RCC 7860 (cell line): Measurements from ENCODE around the gene TBCD.
"Not testable (repeated sequence)": the region's sequence is repeated elsewhere in the genome, so short reads cannot be mapped to it uniquely, and the experiment has no call there.

ENCODE experiments used
- DNase-seq: peaks from one replicate; pipeline ENCODE4 v3.0.0-alpha.2; 2015; ENCODE audit warnings: low spot score
- FAIRE-seq: peaks from 2 replicates; lab custom pipeline; 2012; peaks lifted over from hg19 to GRCh38; lab: Jason Lieb, UNC

The TBCD gene

GRCh38 chr17:82948081-82948511 lies 196.2 kb downstream of the TBCD start:
- FAIRE-seq: no peak
- DNase-seq: no peak

- FAIRE-seq: no peak
Observed at GRCh38 chr17:82948957-82949356, 197.1 kb downstream of the TBCD start.

GRCh38 chr17:82949361-82949760 lies 197.5 kb downstream of the TBCD start:
- DNase-seq (no peak), FAIRE-seq (no peak)

More at GRCh38 chr17:82948957-82949356, 197.1 kb downstream of the TBCD start:
- DNase-seq: no peak

GRCh38 chr17:82949984-82950383 lies 198.1 kb downstream of the TBCD start:
- DNase-seq: no peak
- no peak for FAIRE-seq

DNA sequence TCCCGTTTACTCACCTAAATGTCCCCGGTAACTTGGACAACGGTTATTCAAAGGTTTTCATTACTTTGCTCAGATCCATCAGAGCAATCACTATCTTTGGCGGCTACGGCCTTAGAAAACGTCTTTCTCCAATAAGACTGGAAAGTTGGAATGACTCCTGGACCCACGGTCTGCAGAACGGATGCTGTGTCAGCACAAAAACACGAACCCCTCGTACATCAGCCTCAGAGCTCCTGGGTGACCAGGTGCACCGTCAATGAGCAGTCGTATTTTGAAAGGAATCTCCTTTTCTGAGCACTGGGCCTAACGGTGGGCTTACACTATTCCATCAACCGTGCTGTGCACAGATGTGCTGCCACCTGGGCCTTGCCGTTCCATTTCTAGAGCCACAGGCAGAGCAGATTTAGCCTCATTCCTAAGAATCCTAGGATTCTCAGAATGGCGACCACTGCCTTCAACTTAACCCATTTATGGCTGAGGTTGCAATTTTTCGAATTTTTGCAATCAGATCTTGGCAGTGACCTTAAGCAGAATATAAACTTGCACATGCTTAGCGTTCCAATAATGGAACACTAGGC lies 198.7 kb downstream of the TBCD start:
- DNase-seq (no peak), FAIRE-seq (no peak)

- DNase-seq: no peak
- no peak for FAIRE-seq
Observed at GRCh38 chr17:82952019-82952418, 200.2 kb downstream of the TBCD start.

DNA sequence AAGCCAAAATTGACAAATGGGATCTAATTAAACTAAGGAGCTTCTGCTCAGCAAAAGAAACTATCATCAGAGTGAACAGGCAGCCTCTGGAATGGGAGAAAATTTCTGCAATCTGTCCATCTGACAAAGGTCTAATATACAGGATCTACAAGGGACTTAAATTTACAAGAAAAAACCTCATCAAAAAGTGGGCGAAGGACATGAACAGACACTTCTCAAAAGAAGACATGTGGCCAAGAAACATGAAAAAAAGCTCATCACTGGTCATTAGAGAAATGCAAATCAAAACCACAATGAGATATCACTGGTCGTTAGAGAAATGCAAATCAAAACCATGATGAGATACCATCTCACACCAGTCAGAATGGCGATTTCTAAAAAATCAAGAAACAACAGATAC lies 203.2 kb downstream of the TBCD start:
- DNase-seq, FAIRE-seq: not testable (repeated sequence)

DNA sequence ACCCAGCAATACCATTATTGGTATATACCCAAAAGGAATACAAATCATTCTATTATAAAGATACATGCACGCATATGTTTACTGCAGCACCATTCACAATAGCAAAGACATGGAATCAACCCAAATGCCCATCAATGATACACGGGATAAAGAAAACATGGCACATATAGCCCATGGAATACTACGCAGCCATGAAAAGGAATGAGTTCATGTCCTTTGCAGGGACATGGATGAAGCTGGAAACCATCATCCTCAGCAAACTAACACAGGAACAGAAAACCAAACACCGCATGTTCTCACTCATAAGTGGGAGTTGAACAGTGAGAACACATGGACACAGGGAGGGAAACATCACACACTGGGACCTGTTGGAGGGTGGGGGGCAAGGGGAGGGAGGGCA lies 203.8 kb downstream of the TBCD start:
- FAIRE-seq, DNase-seq: not testable (repeated sequence)

DNA sequence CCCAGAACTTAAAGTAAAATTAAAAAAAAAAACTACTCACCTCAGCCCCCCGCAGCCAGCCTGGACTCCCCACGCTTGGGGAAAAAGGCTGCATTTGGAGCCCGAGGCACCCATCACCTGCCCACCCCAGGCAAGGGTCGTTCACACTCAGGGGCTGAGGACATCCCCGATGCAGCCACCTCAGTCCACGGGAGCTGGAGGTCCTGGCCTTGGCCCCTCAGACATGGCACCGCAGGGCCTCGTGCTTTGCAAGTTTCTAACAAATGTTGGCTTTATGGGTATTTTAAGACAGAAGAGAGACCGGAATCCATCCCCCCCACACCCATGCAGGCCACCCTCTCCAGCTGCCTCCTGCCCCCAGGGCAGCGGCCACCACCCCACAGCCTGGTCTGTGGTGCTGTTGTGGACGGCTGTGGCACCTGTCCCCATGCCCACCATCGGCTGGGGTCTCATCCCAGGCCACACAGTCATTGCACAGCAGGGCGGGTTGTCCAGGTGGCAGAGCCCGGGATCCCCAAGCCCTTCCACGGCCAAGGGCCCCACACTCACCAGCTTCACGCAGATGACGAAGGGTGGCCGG lies 204.4 kb downstream of the TBCD start:
- FAIRE-seq (no peak), DNase-seq (no peak)

GRCh38 chr17:82956726-82957468 lies 205.0 kb downstream of the TBCD start:
- FAIRE-seq (no peak), DNase-seq (no peak)

- DNase-seq (no peak), FAIRE-seq (no peak)
Observed at GRCh38 chr17:82957469-82957795, 205.6 kb downstream of the TBCD start.

- DNase-seq (no peak), FAIRE-seq (no peak)
Observed at GRCh38 chr17:82957961-82958561, 206.2 kb downstream of the TBCD start.

- no peak for FAIRE-seq
- DNase-seq: no peak
Observed at GRCh38 chr17:82959242-82959930, 207.5 kb downstream of the TBCD start.

DNA sequence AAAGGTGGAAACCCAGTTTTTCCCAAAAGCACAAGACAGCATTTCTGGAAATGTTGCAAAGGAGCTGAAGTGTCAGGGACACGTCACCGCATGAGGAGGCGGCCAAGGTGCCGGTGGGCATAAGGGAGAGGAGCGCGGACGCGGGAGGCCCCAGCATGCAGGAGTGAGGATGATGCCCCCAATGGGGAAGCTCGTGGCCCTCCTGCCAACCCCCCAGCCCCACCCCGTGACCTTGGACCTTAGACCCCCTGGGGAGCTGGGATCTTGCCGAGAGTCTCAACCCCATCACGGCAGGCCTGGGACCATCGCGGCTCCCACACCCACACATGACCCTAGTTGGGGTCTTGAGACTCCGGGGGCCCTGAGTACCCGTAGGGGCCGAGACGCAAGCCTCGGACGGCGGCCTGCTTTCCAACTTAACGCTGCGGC lies 208.1 kb downstream of the TBCD start:
- DNase-seq: no peak
- no peak for FAIRE-seq

DNA sequence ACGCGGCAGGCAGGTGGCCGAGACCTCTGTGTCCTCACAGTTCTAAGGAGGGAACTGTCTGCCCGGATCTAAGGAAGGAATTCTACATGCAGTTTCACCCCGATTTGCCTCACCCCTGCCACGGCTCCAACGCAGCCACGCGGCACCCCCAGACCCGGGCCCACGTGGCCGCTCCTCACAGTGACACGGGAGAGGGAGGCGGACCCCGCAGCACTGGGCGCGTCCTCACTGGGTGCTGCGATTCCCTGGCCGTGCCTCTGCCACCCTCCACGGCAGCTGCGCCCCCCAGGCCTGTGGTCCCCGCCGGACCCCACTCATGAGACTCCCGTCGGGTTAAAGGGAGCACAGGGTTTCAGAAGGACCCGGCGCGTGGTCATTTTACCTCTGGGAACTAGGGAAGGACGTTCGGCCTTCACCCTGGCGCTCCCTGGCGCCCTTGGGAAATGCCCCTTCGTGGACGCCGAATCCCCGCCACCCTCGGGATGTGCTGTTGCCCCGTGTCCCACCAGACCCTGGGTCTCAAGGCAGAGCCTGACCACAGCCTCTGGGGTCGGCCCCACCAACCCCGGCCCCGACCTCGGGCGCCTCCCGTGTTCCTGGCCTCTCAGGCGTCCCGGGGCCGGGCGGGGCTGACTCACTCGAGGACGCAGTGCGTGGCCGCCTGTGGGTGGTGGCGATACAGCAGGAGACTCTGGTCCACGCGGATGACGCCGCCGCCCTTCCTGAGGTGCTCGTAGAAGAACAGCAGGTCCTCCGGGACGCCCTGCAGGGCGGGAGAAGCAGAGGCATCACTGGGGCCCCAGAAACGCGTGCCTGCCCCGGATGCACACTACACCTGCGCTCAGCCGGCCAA lies 208.8 kb downstream of the TBCD start:
- DNase-seq: no peak
- no peak for FAIRE-seq

DNA sequence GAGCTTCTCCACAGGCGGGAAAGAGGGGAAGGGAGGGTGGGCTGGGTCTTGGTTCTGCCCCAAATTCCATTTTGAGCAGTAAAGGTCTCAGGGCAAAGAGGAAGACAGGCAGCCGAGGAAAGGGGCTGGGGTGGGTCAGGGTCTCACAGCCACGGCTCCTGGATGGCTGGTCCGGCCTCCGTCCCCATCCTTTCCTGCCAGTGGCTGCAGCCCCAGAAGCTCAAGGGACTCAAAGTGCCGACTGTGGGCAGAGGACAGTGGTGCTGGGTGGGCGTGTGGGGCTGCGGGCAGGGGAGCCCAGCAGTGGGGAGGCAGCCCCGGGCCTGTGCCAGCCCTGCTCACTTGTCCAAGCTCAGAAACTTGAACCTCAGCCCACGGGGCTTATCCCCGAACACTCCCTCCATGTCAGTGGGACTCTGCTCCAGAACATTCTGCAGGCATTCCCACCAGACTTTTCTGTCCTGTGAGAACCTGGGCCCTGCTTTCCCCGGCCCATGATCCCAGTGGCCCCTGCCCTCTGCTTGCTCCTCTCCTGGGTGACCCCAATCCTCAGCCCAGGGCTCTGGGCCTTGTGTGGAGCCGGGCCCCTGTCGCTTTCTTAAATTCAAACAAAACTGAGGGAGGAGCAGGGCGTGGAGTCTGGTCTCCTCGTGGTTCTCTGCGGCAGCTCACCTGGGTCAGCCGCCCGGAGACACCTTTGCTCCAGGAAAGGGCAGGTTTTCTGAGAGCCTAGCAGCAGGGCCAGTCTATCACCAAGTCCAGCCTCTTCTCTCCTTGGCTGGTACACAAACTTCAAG lies 209.7 kb downstream of the TBCD start:
- DNase-seq: no peak
- FAIRE-seq: no peak

- no peak for DNase-seq
- no peak for FAIRE-seq
Observed at GRCh38 chr17:82962163-82962720, 210.4 kb downstream of the TBCD start.

GRCh38 chr17:82963104-82963950 lies 211.5 kb downstream of the TBCD start:
- DNase-seq: no peak
- no peak for FAIRE-seq
